HEK293T (cell line): Measurements from ENCODE around the gene FAHD2A.

Experiments used
- ARNT ChIP-seq: fragments of 450-650 bp; IDR thresholded peaks from 2 replicates; pipeline ENCODE4 v1.6.1; 2017; ENCODE audit warnings: mild to moderate bottlenecking
- BHLHE40 ChIP-seq: fragments of 450-650 bp; IDR thresholded peaks from 2 replicates; pipeline ENCODE4 v1.6.1; 2016; ENCODE audit warnings: mild to moderate bottlenecking, moderate library complexity, borderline replicate concordance
- ELF4 ChIP-seq: fragments of 450-650 bp; IDR thresholded peaks from 2 replicates; pipeline ENCODE4 v1.6.1; 2017; ENCODE audit warnings: antibody characterized with exemption
- FOXA1 ChIP-seq: fragments of 450-650 bp; IDR thresholded peaks from 2 replicates; pipeline ENCODE4 v1.6.1; 2016; ENCODE audit warnings: mild to moderate bottlenecking
- FOXK2 ChIP-seq: fragments of 450-650 bp; IDR thresholded peaks from 2 replicates; pipeline ENCODE4 v1.6.1; 2016; ENCODE audit warnings: mild to moderate bottlenecking
- FOXM1 ChIP-seq: fragments of 450-650 bp; IDR thresholded peaks from 2 replicates; pipeline ENCODE4 v1.6.1; 2017; ENCODE audit warnings: mild to moderate bottlenecking, borderline replicate concordance
- HDGF ChIP-seq: fragments of 450-650 bp; IDR thresholded peaks from 2 replicates; pipeline ENCODE4 v1.6.1; 2017; ENCODE audit warnings: antibody characterized with exemption, borderline replicate concordance
- L3MBTL2 ChIP-seq: fragments of 450-650 bp; conservative IDR thresholded peaks from 2 replicates; pipeline ENCODE4 v1.6.1; 2016; ENCODE audit warnings: mild to moderate bottlenecking
- SP1 ChIP-seq: fragments of 450-650 bp; IDR thresholded peaks from 2 replicates; pipeline ENCODE4 v1.6.1; 2017
- SUZ12 ChIP-seq: fragments of 450-650 bp; IDR thresholded peaks from 2 replicates; pipeline ENCODE4 v1.6.1; 2016; ENCODE audit warnings: mild to moderate bottlenecking
- TARDBP ChIP-seq: fragments of 450-650 bp; IDR thresholded peaks from 2 replicates; pipeline ENCODE4 v1.6.1; 2016
- ZNF384 ChIP-seq: fragments of 450-650 bp; IDR thresholded peaks from 2 replicates; pipeline ENCODE4 v1.6.1; 2016

DNA sequence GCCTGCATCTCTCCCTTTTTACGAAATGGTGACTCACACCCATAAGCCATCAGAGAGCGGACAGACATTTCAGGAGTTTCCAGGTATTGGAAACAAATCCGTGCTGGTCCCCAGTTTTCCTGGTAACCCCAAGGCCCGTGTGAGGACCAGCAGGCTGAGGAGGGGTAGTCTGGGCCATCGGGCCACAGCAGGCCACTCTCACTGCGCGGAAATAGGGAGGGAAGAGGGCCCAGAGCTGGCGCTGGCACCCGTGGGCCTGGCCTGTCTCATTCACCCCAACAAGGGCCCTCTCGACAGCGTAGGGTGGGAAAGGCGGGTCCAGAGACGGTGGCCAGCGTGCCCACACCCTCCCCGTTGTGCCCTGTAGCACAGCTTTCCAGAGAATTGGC, 13.7 kb upstream of the FAHD2A start:
- TF ChIP-seq SP1 (no peak), TARDBP (no peak), SUZ12 (no peak), L3MBTL2 (no peak), FOXA1 (no peak), FOXK2 (no peak), ARNT (no peak), ELF4 (no peak), HDGF (no peak), ZNF384 (no peak), BHLHE40 (no peak), FOXM1 (no peak)
